Esophagus (tissue), 2 donors: ENCODE data around the gene PSMG4. TPM values are rescaled to one million over a fixed set of nuclear protein-coding genes. Genes with fewer than 3 reads are reported as not detected.

Source experiments
- H3K27ac ChIP-seq, 2 donors: one replicate each; pipeline ENCODE4 v1.5.1; 2013; ENCODE audit warnings: low read depth in 2 of 2, mild to moderate bottlenecking in 2 of 2, inconsistent platforms in 1 of 2, low read length in 1 of 2, moderate library complexity in 1 of 2
- H3K27me3 ChIP-seq, 2 donors: one replicate each; pipeline ENCODE4 v1.6.1; 2013; ENCODE audit warnings: low read length in 2 of 2, control low read depth in 1 of 2, mild to moderate bottlenecking in 1 of 2; ENCODE audit not compliant: insufficient read depth in 2 of 2, control insufficient read depth in 1 of 2
- H3K36me3 ChIP-seq, 2 donors: one replicate each; pipeline ENCODE4 v1.6.1; 2013; ENCODE audit warnings: low read length in 1 of 2; ENCODE audit not compliant: control insufficient read depth in 2 of 2, insufficient read depth in 2 of 2
- H3K4me1 ChIP-seq, 2 donors: one replicate each; pipeline ENCODE4 v1.6.1; 2013; ENCODE audit warnings: low read length in 1 of 2; ENCODE audit not compliant: control insufficient read depth in 2 of 2, insufficient read depth in 2 of 2
- H3K4me3 ChIP-seq, 2 donors: one replicate each; pipeline ENCODE4 v1.5.1; 2013; ENCODE audit warnings: low read length in 2 of 2, mild to moderate bottlenecking in 2 of 2, low read depth in 1 of 2, moderate library complexity in 1 of 2
- H3K9me3 ChIP-seq, 2 donors: one replicate each; pipeline ENCODE4 v1.6.1; 2013; ENCODE audit warnings: mild to moderate bottlenecking in 2 of 2, low read depth in 1 of 2, low read length in 1 of 2, moderate library complexity in 1 of 2; ENCODE audit not compliant: control insufficient read depth in 2 of 2, insufficient read depth in 1 of 2
- WGBS, 2 donors: extraction: QIAGEN DNeasy Blood & Tissue Kit; methylation state at CpG; one replicate each; pipeline ENCODE4 v1.1.7; 2013; 5-methylcytosine and 5-hydroxymethylcytosine counted together
- polyA plus RNA-seq, 2 donors: library from polyadenylated mRNA; stranded (reverse); fragments of 200-250 nt; gene quantifications; one replicate each; pipeline ENCODE4 v1.2.3, GENCODE V29; 2013
- donor health status: healthy with polysubstance abuse.
- donor health status: Bipolar disorder and iron deficiency.

The PSMG4 gene
- polyA plus RNA-seq, 2 donors, result 31.6 to 33.3 TPM

- Histone ChIP-seq H3K4me1 (peaks cover 5 to 12% of the 10 kb centered on the region in 2 donors), H3K4me3 (no peak overlapping the region), H3K36me3 (peaks cover 0 to 40% of the 10 kb centered on the region in 2 donors), H3K9me3 (no peaks in the 10 kb centered on the region), H3K27me3 (no peaks in the 10 kb centered on the region), H3K27ac (no peak overlapping the region)
- WGBS, 2 donors, result 89 to 93% methylated on average over 19 of the region's 19 CpGs
These were observed 26.4 kb downstream of the PSMG4 start for GRCh38 chr6:3285049-3285639.

GRCh38 chr6:3285732-3286131, 27.0 kb downstream of the PSMG4 start:
- H3K4me3 ChIP-seq, result no peak overlapping the region
- 89 to 91% methylated on average over 14 of the region's 14 CpGs for WGBS, 2 donors

GRCh38 chr6:3286641-3287171, 28.0 kb downstream of the PSMG4 start:
- Histone ChIP-seq H3K4me1 (peaks cover 5 to 12% of the 10 kb centered on the region in 2 donors), H3K9me3 (no peaks in the 10 kb centered on the region), H3K27ac (no peak overlapping the region), H3K4me3 (no peak overlapping the region), H3K36me3 (peaks cover 0 to 37% of the 10 kb centered on the region in 2 donors), H3K27me3 (no peaks in the 10 kb centered on the region)
- 91% methylated on average over 24 of the region's 24 CpGs for WGBS, 2 donors

More at GRCh38 chr6:3285732-3286131, 27.0 kb downstream of the PSMG4 start:
- peaks cover 5 to 12% of the 10 kb centered on the region in 2 donors for H3K4me1 ChIP-seq
- peaks cover 0 to 40% of the 10 kb centered on the region in 2 donors for H3K36me3 ChIP-seq
- no peaks in the 10 kb centered on the region for H3K27me3 ChIP-seq
- no peak overlapping the region for H3K27ac ChIP-seq
- no peaks in the 10 kb centered on the region for H3K9me3 ChIP-seq

- Histone ChIP-seq H3K4me3 (no peak overlapping the region), H3K27ac (peak overlapping the region in 1 of 2 donors; percentile 45), H3K9me3 (no peaks in the 10 kb centered on the region), H3K27me3 (no peaks in the 10 kb centered on the region), H3K36me3 (peaks cover 0 to 37% of the 10 kb centered on the region in 2 donors), H3K4me1 (peaks cover 5 to 12% of the 10 kb centered on the region in 2 donors)
- WGBS, 2 donors, result 40 to 58% methylated on average over 9 of the region's 9 CpGs
These were observed 28.6 kb downstream of the PSMG4 start for GRCh38 chr6:3287308-3287707.

GRCh38 chr6:3287976-3288707, 29.4 kb downstream of the PSMG4 start:
- H3K4me1 ChIP-seq, result peaks cover 5 to 12% of the 10 kb centered on the region in 2 donors
- 64 to 77% methylated on average over 17 of the region's 17 CpGs for WGBS, 2 donors
- no peak overlapping the region for H3K4me3 ChIP-seq
- no peaks in the 10 kb centered on the region for H3K9me3 ChIP-seq
- peaks cover 0 to 40% of the 10 kb centered on the region in 2 donors for H3K36me3 ChIP-seq
- H3K27me3 ChIP-seq, result no peaks in the 10 kb centered on the region
- H3K27ac ChIP-seq, result peak overlapping the region in 1 of 2 donors; percentile 3

- WGBS, 2 donors, result 83 to 85% methylated on average over 21 of the region's 21 CpGs
- Histone ChIP-seq H3K9me3 (no peaks in the 10 kb centered on the region), H3K4me1 (peaks cover 2 to 12% of the 10 kb centered on the region in 2 donors), H3K27me3 (no peaks in the 10 kb centered on the region), H3K36me3 (peaks cover 0 to 38% of the 10 kb centered on the region in 2 donors), H3K27ac (no peak overlapping the region), H3K4me3 (no peak overlapping the region)
These were observed 30.2 kb downstream of the PSMG4 start for GRCh38 chr6:3288711-3289663.

- H3K27me3 ChIP-seq, result no peaks in the 10 kb centered on the region
- 77 to 83% methylated on average over 7 of the region's 7 CpGs for WGBS, 2 donors
- peaks cover 0 to 10% of the 10 kb centered on the region in 2 donors for H3K4me1 ChIP-seq
- no peak overlapping the region for H3K27ac ChIP-seq
- H3K36me3 ChIP-seq, result peaks cover 0 to 35% of the 10 kb centered on the region in 2 donors
- H3K9me3 ChIP-seq, result no peaks in the 10 kb centered on the region
- H3K4me3 ChIP-seq, result no peak overlapping the region
These were observed 30.9 kb downstream of the PSMG4 start for GRCh38 chr6:3289664-3290055.

GRCh38 chr6:3290149-3290930, 31.6 kb downstream of the PSMG4 start:
- H3K27me3 ChIP-seq, result no peaks in the 10 kb centered on the region
- H3K9me3 ChIP-seq, result no peaks in the 10 kb centered on the region
- WGBS, 2 donors, result 85 to 90% methylated on average over 15 of the region's 15 CpGs
- H3K4me1 ChIP-seq, result peaks cover 0 to 10% of the 10 kb centered on the region in 2 donors
- no peak overlapping the region for H3K4me3 ChIP-seq
- no peak overlapping the region for H3K27ac ChIP-seq
- H3K36me3 ChIP-seq, result peaks cover 0 to 35% of the 10 kb centered on the region in 2 donors

- no peaks in the 10 kb centered on the region for H3K9me3 ChIP-seq
- peaks cover 0 to 10% of the 10 kb centered on the region in 2 donors for H3K4me1 ChIP-seq
- no peak overlapping the region for H3K27ac ChIP-seq
- WGBS, 2 donors, result 82 to 85% methylated on average over 11 of the region's 11 CpGs
- H3K27me3 ChIP-seq, result no peaks in the 10 kb centered on the region
- peaks cover 0 to 34% of the 10 kb centered on the region in 2 donors for H3K36me3 ChIP-seq
- no peak overlapping the region for H3K4me3 ChIP-seq
These were observed 32.1 kb downstream of the PSMG4 start for GRCh38 chr6:3290931-3291211.
